Keratinocyte (primary cell): ENCODE results near the gene CDC42EP4.

Experiments used
- EZH2 ChIP-seq: IDR thresholded peaks from one replicate; pipeline ENCODE4 v1.6.1; 2012; ENCODE audit warnings: inconsistent platforms, mild to moderate bottlenecking, low read length, moderate library complexity
- TF ChIP-seq, protein P1 (sequence below), 3 experiments: IDR thresholded peaks in 1 of 3; conservative IDR thresholded peaks in 1 of 3; optimal IDR thresholded peaks in 1 of 3; 2 replicates in 2 of 3; 3 replicates in 1 of 3; pipeline versions ENCODE3 to v1.5.1; 2011; ENCODE audit warnings: low read length in 3 of 3, mild to moderate bottlenecking in 3 of 3, moderate library complexity in 2 of 3, control low read depth in 1 of 3, inconsistent platforms in 1 of 3; ENCODE audit not compliant: insufficient read depth in 2 of 3; ENCODE audit errors: extremely low read depth in 1 of 3

DNA sequence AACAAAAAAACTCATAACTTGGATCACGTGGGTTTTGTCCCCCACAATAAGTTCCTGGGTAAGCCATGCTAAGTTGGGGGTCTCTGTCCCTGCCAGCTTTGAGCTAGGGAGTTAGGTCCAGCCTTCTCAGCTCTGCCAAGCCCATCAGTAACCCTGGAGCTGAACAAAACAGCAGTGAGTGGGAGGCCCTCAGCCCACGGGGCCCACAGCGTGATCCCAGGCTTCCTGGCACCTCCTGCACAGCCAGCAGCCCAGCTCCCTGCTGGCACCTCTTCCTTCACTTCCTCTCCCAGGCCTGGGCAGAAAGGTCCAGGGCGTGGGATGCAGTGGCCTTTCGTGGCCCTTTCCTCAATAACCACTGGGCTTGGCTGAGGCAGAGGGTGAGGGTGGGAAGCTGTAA lies 35.5 kb upstream of the CDC42EP4 start:
- TF ChIP-seq, protein P1, sequence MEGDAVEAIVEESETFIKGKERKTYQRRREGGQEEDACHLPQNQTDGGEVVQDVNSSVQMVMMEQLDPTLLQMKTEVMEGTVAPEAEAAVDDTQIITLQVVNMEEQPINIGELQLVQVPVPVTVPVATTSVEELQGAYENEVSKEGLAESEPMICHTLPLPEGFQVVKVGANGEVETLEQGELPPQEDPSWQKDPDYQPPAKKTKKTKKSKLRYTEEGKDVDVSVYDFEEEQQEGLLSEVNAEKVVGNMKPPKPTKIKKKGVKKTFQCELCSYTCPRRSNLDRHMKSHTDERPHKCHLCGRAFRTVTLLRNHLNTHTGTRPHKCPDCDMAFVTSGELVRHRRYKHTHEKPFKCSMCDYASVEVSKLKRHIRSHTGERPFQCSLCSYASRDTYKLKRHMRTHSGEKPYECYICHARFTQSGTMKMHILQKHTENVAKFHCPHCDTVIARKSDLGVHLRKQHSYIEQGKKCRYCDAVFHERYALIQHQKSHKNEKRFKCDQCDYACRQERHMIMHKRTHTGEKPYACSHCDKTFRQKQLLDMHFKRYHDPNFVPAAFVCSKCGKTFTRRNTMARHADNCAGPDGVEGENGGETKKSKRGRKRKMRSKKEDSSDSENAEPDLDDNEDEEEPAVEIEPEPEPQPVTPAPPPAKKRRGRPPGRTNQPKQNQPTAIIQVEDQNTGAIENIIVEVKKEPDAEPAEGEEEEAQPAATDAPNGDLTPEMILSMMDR (optimal IDR thresholded peaks at IDR 0.05 in 1 of 3, IDR thresholded peaks at IDR 0.05 in 1 of 3, conservative IDR thresholded peaks at IDR 0.05 in 1 of 3; ENCODE audit: extremely low read depth in 1 of 3, insufficient read depth in 2 of 3, low read length in 3 of 3), result no peak
- TF ChIP-seq EZH2, result no peak
